ENCODE data around the gene CNTNAP2. TPM values are rescaled to one million over a fixed set of nuclear protein-coding genes. Genes with fewer than 3 reads are reported as not detected.
A peak's percentile ranks its signal among the peaks of the same experiment; 100 is the strongest.

The CNTNAP2 gene
- 0.23 and 0.49 TPM in 2 replicates for total RNA-seq (2011; cell fraction: chromatin; rRNA removed; ENCODE audit: low replicate concordance)
- 0.17 and 0.26 TPM in 2 replicates for total RNA-seq (2011; cell fraction: nucleolus; rRNA removed)
- 0.29 and 0.46 TPM in 2 replicates for total RNA-seq (2011; cell fraction: nucleoplasm; rRNA removed)
- total RNA-seq (2014; rRNA removed) (0.09 and 0.37 TPM in 2 replicates), total RNA-seq (2014; rRNA removed; fragmentation: Illumina TruSeq; extraction: Trizol) (0.07 TPM in 1 of 2 replicates, not detected in the other), total RNA-seq (2015; rRNA removed; fragmentation: Illumina TruSeq; extraction: Trizol) (0.18 and 0.53 TPM in 2 replicates), total RNA-seq (2021) (0.11 and 0.62 TPM in 2 replicates), polyA plus RNA-seq (2011; rRNA removed) (not detected in 2 replicates), polyA plus RNA-seq (2014; fragmentation: Illumina TruSeq; extraction: Trizol) (0.10 TPM in 1 of 2 replicates, not detected in the other), polyA plus RNA-seq (2014; fragmentation: Nextera tagmentation; extraction: Ambion mirVana) (not detected), polyA plus RNA-seq (2014; rRNA removed) (0.04 TPM in 1 of 2 replicates, not detected in the other), polyA minus RNA-seq (2011; rRNA and poly(A)+ RNA removed) (0.03 and 0.04 TPM in 2 replicates), Bru-seq, nascent RNA (percentile 21 among the genes with signal in this experiment), BruChase-seq, experiment 1, labeled RNA remaining after a 2-hour chase (percentile 21 among the genes with signal in this experiment), BruChase-seq, experiment 2, labeled RNA remaining after a 6-hour chase (percentile 31 among the genes with signal in this experiment)
- 0.01 TPM in 1 of 2 replicates, not detected in the other for polyA plus RNA-seq (2011; cell fraction: cytosol; rRNA removed)
- polyA plus RNA-seq (2011; cell fraction: nucleus; rRNA removed) = 0.62 and 0.64 TPM in 2 replicates
- 0.08 and 0.14 TPM in 2 replicates for polyA plus RNA-seq (2012)
- not detected in 2 replicates for polyA minus RNA-seq (2011; cell fraction: cytosol; rRNA and poly(A)+ RNA removed)
- 0.22 and 0.54 TPM in 2 replicates for polyA minus RNA-seq (2011; cell fraction: nucleus; rRNA and poly(A)+ RNA removed)
- long read RNA-seq, experiment 1, partial matches to known transcripts = 0 of 2 reads
- long read RNA-seq, experiment 1, other reads (novel, unspliced or antisense) = 2 of 2 reads
- long read RNA-seq, experiment 2, partial matches to known transcripts = 0 of 1 reads
- long read RNA-seq, experiment 2, other reads (novel, unspliced or antisense) = 1 of 1 reads
- long read RNA-seq, experiment 3 = 0 reads

- BruUV-seq (replicated peaks) = no TSS peak
- in situ Hi-C loops (cut with MboI) (no loop called here), intact Hi-C loops (cut with micrococcal nuclease) (no loop called here)
- Histone ChIP-seq H3K4me3 (peak within 1 kb of the TSS; percentile 18; the same call in 1 of the 2 replicates), H4K20me1 (replicated peaks; ENCODE audit: control insufficient read depth, insufficient read depth, low read length) (peaks cover 2% of the 10 kb centered on the region; the same call in 1 of the 2 replicates), H3K4me1 (replicated peaks in 1 of 2; ENCODE audit: control insufficient read depth in 2 of 2, insufficient read depth in 2 of 2, low read length in 2 of 2) (peaks cover 0 to 15% of the 10 kb centered on the region in 2 experiments; a peak in 3 of 5 replicates), H3K36me3 (ENCODE audit: control insufficient read depth, insufficient read depth, low read length) (no peaks in the 10 kb centered on the region), H3K27ac (ENCODE audit: extremely low read depth, low read depth, low read length) (no peak within 1 kb of the TSS), H3K27me3 (ENCODE audit: control insufficient read depth in 2 of 2, insufficient read depth in 2 of 2, low read length in 2 of 2) (peaks cover 0 to 10% of the 10 kb centered on the region in 2 experiments; a peak in 3 of 5 replicates), H2AFZ (ENCODE audit: low read depth, low read length) (no peak within 1 kb of the TSS), H3K4me2 (ENCODE audit: insufficient read depth, low read length) (peak within 1 kb of the TSS; percentile 28), H3K79me2 (ENCODE audit: control insufficient read depth, insufficient read depth, low read length) (no peaks in the 10 kb centered on the region), H3K9me3 (replicated peaks; ENCODE audit: control insufficient read depth, insufficient read depth, low read depth, low read length) (no peaks in the 10 kb centered on the region), H3K9me1 (ENCODE audit: control insufficient read depth, insufficient read depth, low read length) (no peaks in the 10 kb centered on the region), H3K9ac (ENCODE audit: insufficient read depth in 1 of 2, low read depth in 2 of 2, low read length in 2 of 2) (peak within 1 kb of the TSS in 1 of 2 experiments; percentile 24; a peak in 1 of 4 replicates)
- no peak for FAIRE-seq
- ChIA-PET POLR2A (no interaction called here), CTCF (ENCODE audit: low intra/inter-chr PET ratio) (no interaction called here)
- WGBS (ENCODE audit: insufficient coverage, low coverage, missing lambda C conversion rate) = 6% methylated on average over 40 of the region's 42 CpGs
- ATAC-seq = peak; percentile 18; the same call in 2 of the 3 replicates
- no peak for DNase-seq (ENCODE audit: extremely low read depth in 1 of 4, low spot score in 3 of 4)
- TF ChIP-seq, protein P1, sequence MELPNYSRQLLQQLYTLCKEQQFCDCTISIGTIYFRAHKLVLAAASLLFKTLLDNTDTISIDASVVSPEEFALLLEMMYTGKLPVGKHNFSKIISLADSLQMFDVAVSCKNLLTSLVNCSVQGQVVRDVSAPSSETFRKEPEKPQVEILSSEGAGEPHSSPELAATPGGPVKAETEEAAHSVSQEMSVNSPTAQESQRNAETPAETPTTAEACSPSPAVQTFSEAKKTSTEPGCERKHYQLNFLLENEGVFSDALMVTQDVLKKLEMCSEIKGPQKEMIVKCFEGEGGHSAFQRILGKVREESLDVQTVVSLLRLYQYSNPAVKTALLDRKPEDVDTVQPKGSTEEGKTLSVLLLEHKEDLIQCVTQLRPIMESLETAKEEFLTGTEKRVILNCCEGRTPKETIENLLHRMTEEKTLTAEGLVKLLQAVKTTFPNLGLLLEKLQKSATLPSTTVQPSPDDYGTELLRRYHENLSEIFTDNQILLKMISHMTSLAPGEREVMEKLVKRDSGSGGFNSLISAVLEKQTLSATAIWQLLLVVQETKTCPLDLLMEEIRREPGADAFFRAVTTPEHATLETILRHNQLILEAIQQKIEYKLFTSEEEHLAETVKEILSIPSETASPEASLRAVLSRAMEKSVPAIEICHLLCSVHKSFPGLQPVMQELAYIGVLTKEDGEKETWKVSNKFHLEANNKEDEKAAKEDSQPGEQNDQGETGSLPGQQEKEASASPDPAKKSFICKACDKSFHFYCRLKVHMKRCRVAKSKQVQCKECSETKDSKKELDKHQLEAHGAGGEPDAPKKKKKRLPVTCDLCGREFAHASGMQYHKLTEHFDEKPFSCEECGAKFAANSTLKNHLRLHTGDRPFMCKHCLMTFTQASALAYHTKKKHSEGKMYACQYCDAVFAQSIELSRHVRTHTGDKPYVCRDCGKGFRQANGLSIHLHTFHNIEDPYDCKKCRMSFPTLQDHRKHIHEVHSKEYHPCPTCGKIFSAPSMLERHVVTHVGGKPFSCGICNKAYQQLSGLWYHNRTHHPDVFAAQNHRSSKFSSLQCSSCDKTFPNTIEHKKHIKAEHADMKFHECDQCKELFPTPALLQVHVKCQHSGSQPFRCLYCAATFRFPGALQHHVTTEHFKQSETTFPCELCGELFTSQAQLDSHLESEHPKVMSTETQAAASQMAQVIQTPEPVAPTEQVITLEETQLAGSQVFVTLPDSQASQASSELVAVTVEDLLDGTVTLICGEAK (IDR thresholded peaks at IDR 0.05) = no peak
- TF ChIP-seq, protein P1 (CRISPR knock-in tag; IDR thresholded peaks at IDR 0.05) = no peak
- peak; percentile 43 for TF ChIP-seq ZNF384 (IDR thresholded peaks at IDR 0.05; ENCODE audit: low read depth, low read length)
These were observed at the start of gene CNTNAP2 for GRCh38 chr7:146116521-146117222. Gene CNTNAP2, plus strand, starts transcription at chr7:146116801. Its CDS starts 76 bp downstream, at chr7:146116877.
